GM12873 (cell line): Measurements from ENCODE around the gene SUMO4.

Experiments
- TF ChIP-seq, protein P1 (sequence below): IDR thresholded peaks from 2 replicates; pipeline ENCODE4 v1.5.1; 2012; ENCODE audit warnings: low read depth, mild to moderate bottlenecking, moderate library complexity, low read length, control low read depth; ENCODE audit not compliant: insufficient read depth; ENCODE audit errors: missing control alignments

Gene SUMO4

DNA sequence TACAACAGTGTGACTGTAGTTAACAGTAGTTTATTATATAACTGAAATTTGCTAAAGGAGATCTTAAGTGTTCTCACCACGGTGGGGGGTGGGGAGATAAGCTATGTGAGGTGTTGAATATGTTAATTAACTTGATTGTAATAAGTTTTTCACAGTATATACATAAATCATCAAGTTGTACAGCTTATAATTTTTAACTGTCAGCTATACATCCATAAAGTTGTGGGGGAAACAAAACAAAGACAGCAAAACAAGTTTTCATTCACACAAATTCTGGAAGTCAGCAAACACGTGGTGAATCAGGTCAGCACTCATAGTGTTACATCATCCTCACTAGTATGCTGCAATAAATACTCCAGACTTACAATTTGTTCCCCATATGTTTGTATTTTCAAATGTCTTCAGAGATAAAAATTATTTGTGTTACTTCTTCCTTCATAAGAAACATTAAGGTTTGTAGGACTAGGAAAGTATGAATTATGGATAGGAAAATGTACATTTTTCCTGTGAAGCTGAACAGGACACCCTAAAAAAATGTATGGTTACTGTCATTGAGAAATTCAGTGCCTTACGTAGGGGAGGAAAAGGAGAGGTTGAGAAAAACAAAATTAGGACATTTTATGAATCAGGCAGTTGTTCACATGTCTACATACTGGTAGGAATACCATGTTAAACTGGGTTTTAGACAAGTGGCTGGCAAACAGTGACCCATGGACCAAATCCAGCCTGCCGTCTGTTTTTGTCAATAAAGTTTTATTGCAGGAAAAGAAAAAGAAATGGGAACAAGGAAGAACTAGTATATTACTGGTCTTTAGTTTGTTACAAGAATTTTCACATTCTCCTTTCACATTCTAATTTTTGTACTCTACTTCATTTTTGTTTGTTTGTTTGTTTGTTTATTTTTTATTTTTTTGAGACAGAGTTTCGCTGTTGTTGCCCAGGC, 6.0 kb downstream of the SUMO4 start:
- TF ChIP-seq, protein P1, sequence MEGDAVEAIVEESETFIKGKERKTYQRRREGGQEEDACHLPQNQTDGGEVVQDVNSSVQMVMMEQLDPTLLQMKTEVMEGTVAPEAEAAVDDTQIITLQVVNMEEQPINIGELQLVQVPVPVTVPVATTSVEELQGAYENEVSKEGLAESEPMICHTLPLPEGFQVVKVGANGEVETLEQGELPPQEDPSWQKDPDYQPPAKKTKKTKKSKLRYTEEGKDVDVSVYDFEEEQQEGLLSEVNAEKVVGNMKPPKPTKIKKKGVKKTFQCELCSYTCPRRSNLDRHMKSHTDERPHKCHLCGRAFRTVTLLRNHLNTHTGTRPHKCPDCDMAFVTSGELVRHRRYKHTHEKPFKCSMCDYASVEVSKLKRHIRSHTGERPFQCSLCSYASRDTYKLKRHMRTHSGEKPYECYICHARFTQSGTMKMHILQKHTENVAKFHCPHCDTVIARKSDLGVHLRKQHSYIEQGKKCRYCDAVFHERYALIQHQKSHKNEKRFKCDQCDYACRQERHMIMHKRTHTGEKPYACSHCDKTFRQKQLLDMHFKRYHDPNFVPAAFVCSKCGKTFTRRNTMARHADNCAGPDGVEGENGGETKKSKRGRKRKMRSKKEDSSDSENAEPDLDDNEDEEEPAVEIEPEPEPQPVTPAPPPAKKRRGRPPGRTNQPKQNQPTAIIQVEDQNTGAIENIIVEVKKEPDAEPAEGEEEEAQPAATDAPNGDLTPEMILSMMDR = no peak

GRCh38 chr6:149409617-149410016, 9.6 kb downstream of the SUMO4 start:
- TF ChIP-seq, protein P1 = no peak

DNA sequence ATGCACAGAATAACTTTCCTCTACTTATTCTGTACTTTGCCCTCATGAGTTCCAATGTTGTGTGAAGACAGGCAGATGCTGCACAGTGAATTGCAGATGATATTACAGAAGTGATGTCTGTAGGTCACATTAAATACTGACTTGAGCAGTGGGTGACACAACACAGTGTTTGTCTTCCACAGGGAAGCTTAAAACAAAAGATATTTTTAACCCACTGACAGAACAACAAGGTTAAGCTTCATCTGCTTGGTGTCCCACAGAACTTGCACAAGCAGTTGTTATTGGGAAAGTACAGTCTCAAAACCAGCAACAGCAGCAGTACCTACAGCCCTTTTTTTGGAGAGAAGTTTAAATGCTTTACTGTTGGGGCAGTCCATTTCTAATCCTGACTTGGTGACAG, 10.5 kb downstream of the SUMO4 start:
- TF ChIP-seq, protein P1 = no peak

DNA sequence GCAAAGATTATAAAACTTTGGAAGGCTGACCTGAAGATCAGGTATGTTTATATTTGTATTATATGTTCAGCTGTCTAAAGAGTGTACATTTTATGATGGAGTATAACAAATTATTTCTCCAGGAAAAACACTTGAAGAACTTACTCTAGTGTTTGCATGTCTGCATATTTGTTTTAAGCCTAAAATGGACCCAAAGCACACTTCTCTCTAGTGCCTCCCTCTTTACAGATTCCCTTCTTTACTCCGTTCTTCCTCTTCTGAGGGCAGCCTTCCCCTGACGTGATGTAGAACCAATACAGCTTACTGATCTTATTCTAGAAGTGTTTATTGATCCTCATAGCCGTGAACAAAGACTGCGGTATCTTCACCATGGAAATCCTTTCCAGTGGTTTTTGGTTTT, 13.9 kb downstream of the SUMO4 start:
- TF ChIP-seq, protein P1 = no peak

DNA sequence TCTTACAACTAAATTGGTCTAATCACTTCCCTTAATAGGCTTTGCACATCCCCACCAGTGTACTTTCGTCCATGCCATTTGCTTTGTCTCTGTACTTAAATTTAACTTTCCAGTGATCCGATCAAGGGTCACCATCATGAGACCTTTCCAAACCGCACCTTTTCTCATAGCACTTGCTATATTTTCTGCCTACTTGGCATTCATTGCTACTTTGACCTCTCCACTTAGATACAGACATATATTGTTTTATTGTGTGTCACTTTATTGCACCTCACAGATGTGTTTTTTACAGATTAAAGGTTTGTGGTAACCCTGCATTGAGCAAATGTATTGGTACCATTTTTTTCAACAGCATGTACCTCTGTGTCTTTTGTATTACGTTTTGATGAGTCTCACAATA, 14.8 kb downstream of the SUMO4 start:
- TF ChIP-seq, protein P1 = no peak

DNA sequence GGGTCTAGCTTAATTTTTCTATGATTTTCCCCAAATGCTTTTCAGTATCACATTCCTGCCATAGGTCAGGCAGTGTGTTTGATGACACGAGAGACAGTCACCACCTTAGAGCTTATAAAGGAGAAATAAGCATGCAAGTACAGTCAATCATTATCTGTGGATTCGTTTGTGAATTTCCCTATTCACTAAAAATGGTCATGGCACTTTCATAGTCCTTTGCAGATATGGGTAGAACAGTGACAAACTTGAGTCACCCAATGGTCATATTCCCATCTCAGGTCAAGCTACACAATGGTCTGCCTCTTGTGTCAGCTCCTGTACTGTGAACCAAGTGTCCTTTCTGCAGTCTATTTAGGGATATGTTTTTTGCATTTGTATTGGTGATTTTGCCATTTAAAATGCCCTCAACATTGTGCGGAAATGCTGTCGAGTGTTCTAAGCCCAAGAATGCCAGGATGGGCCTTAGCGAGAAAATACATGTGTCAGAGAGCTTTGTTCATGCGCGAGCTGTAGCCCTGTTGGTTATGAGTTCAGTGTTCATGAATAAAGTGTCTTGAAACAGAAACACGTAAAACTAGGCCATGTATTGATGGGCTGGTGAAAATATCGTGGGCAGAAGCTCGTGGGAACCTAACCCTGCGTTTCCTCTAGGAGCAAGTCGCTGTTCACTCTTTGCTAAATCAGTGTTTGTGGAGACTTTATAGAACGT, 19.8 kb downstream of the SUMO4 start:
- TF ChIP-seq, protein P1 = no peak

DNA sequence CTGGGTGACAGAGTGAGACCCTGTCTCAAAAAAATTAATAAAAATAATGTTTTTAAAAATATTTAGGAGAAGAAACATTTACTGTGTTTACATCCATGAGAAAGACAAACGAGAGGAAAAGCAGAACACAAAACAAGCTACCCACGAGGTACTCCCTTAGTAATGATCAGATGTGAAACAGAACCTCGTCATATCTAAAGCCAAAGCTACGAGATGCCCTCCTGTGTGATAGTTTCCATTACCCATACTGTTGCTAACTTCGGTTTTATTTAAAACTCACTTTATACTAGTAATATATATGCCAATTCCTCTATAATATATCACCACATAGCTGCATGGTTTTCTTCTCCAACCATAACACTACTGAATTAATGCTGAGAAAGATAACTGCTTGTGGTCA, 21.1 kb downstream of the SUMO4 start:
- TF ChIP-seq, protein P1 = no peak
